GM12878 (cell line): Measurements from ENCODE around the gene ANAPC16. TPM values are rescaled to one million over a fixed set of nuclear protein-coding genes. Genes with fewer than 3 reads are reported as not detected.

Experiments used
- ATAC-seq: fragments of 200-7000 bp; cut with Tn5 transposase; 3 replicates; pipeline ENCODE4 v1.9.1; 2020; ENCODE audit warnings: mild to moderate bottlenecking, moderate library complexity
- BruUV-seq: library from RNA; stranded (reverse); fragments of 400-500 nt; replicated peaks from 2 replicates; lab custom pipeline; 2021; lab: Mats Ljungman, UMichigan
- CTCF ChIA-PET: fragments of 300-600 bp; sonication (Branson Sonifier 250); formaldehyde crosslinking; extraction: SDS; loops from one replicate; lab custom pipeline; 2021; ENCODE audit warnings: inconsistent platforms; lab: Yijun Ruan, JAX
- POLR2A ChIA-PET: fragments of 350-600 bp; formaldehyde crosslinking; extraction: SDS; loops from one replicate; lab custom pipeline; 2021; ENCODE audit warnings: inconsistent platforms; lab: Charles Lee
- RAD21 ChIA-PET: fragments of 300-600 bp; sonication (Branson Sonifier 250); formaldehyde crosslinking; loops from one replicate; lab custom pipeline; 2023; ENCODE audit warnings: antibody characterized with exemption; ENCODE audit not compliant: unreplicated experiment; lab: Charles Lee
- SMC1A ChIA-PET: fragments of 300-600 bp; sonication (Branson Sonifier 250); formaldehyde crosslinking; loops from one replicate; lab custom pipeline; 2023; ENCODE audit not compliant: unreplicated experiment, uncharacterized antibody; lab: Charles Lee
- DNase-seq: peaks from one replicate; pipeline ENCODE4 v3.0.0-alpha.2; 2011; ENCODE audit warnings: low read depth, low spot score
- FAIRE-seq: peaks from 3 replicates; lab custom pipeline; 2011; peaks lifted over from hg19 to GRCh38; lab: Jason Lieb, UNC
- H2AFZ ChIP-seq: 2 replicates; pipeline ENCODE4 v1.6.0; 2011; ENCODE audit warnings: low read depth, low read length, control low read depth; ENCODE audit not compliant: control insufficient read depth
- H3K27ac ChIP-seq: 2 replicates; pipeline ENCODE4 v1.5.1; 2011; ENCODE audit warnings: control low read depth; ENCODE audit not compliant: control insufficient read depth, insufficient read depth
- H3K27me3 ChIP-seq, 2 experiments: replicated peaks in 1 of 2; 2 replicates each; pipeline versions ENCODE4 v1.6.0 to v1.6.1; 2011; ENCODE audit warnings: low read length in 1 of 2; ENCODE audit not compliant: control insufficient read depth in 2 of 2, insufficient read depth in 2 of 2
- H3K36me3 ChIP-seq, 2 experiments: 2 replicates each; pipeline ENCODE4 v1.5.1; 2011; ENCODE audit warnings: low read length in 1 of 2; ENCODE audit not compliant: control insufficient read depth in 2 of 2, insufficient read depth in 2 of 2
- H3K4me1 ChIP-seq: 2 replicates; pipeline ENCODE4 v1.6.1; 2011; ENCODE audit warnings: mild to moderate bottlenecking, low read length, moderate library complexity, mixed read lengths; ENCODE audit not compliant: control insufficient read depth, insufficient read depth
- H3K4me2 ChIP-seq: 2 replicates; pipeline ENCODE4 v1.6.0; 2011; ENCODE audit warnings: control low read depth; ENCODE audit not compliant: control insufficient read depth, insufficient read depth
- H3K4me3 ChIP-seq: fragments of 200-600 bp; sonication (generic); 2 replicates; pipeline ENCODE4 v1.5.1; 2016
- H3K79me2 ChIP-seq: 2 replicates; pipeline ENCODE4 v1.6.0; 2011; ENCODE audit warnings: low read length; ENCODE audit not compliant: control insufficient read depth, insufficient read depth
- H3K9ac ChIP-seq: 2 replicates; pipeline ENCODE4 v1.8.0; 2011; ENCODE audit warnings: low read length, control low read depth, mixed read lengths; ENCODE audit not compliant: control insufficient read depth, insufficient read depth
- H3K9me3 ChIP-seq: replicated peaks from 3 replicates; pipeline ENCODE4 v1.5.1; 2011; ENCODE audit warnings: mild to moderate bottlenecking, low read length; ENCODE audit not compliant: control insufficient read depth, insufficient read depth
- H4K20me1 ChIP-seq: 2 replicates; pipeline ENCODE4 v1.6.0; 2011; ENCODE audit not compliant: control insufficient read depth, insufficient read depth
- ETV6 ChIP-seq, 2 experiments: fragments of 450-650 bp in 1 of 2; IDR thresholded peaks in 1 of 2; conservative IDR thresholded peaks in 1 of 2; 2 replicates each; pipeline ENCODE4 v1.6.1; 2014; ENCODE audit warnings: antibody characterized with exemption in 1 of 2, borderline replicate concordance in 1 of 2, low read depth in 1 of 2, mild to moderate bottlenecking in 1 of 2, moderate library complexity in 1 of 2
- HSF1 ChIP-seq: fragments of 150-350 bp; IDR thresholded peaks from 2 replicates; pipeline ENCODE4 v1.6.1; 2014; ENCODE audit warnings: mild to moderate bottlenecking, low read depth, low read length
- MLLT1 ChIP-seq: fragments of 450-650 bp; IDR thresholded peaks from 2 replicates; pipeline ENCODE4 v1.6.1; 2016; ENCODE audit warnings: mild to moderate bottlenecking
- MXI1 ChIP-seq: fragments of 150-350 bp; IDR thresholded peaks from 2 replicates; pipeline ENCODE4 v1.6.1; 2011; ENCODE audit warnings: low read depth, mild to moderate bottlenecking, inconsistent platforms, low read length, improper control_type of control experiment
- PKNOX1 ChIP-seq: fragments of 450-650 bp; IDR thresholded peaks from 2 replicates; pipeline ENCODE4 v1.6.1; 2016; ENCODE audit warnings: mild to moderate bottlenecking
- TARDBP ChIP-seq: IDR thresholded peaks from 2 replicates; pipeline ENCODE4 v1.6.1; 2016; ENCODE audit warnings: borderline replicate concordance
- WRNIP1 ChIP-seq: IDR thresholded peaks from 2 replicates; pipeline ENCODE4 v1.6.1; 2011; ENCODE audit warnings: low read depth, low read length, improper control_type of control experiment, borderline replicate concordance
- ZBTB40 ChIP-seq: fragments of 450-650 bp; IDR thresholded peaks from 2 replicates; pipeline ENCODE4 v1.6.1; 2016; ENCODE audit warnings: mild to moderate bottlenecking, moderate library complexity, borderline replicate concordance
- whole genome bisulfite sequencing: methylation state at CpG from one replicate; pipeline ENCODE4 v1.1.6; 2016; ENCODE audit warnings: low lambda C conversion rate; ENCODE audit not compliant: insufficient replicate concordance, insufficient coverage; ENCODE audit errors: missing lambda C conversion rate; 5-methylcytosine and 5-hydroxymethylcytosine counted together
- in situ Hi-C: fragments of 300-500 bp; cut with MboI; formaldehyde crosslinking; loops from 9 replicates; pipeline ENCODE4 v1.14.3; 2018; ENCODE audit warnings: mixed read lengths
- intact Hi-C: fragments of 100-400 bp; cut with micrococcal nuclease; formaldehyde crosslinking; loops from one replicate; pipeline ENCODE4 v1.14.2; 2022; ENCODE audit not compliant: unreplicated experiment
- polyA plus RNA-seq, 11 experiments: library from polyadenylated mRNA; depleted of rRNA in 4 of 11; unstranded in 6 of 11; stranded (reverse) in 5 of 11; fragments of >200 nt; fragmentation: Nextera tagmentation in 4 of 11; fragmentation: Illumina TruSeq in 1 of 11; extraction: Ambion mirVana in 4 of 11; extraction: Trizol in 1 of 11; gene quantifications; 1 replicate in 1 of 11; 2 replicates in 10 of 11; pipeline versions ENCODE4 v1.2.1 to v1.2.3, GENCODE V29; 2011 to 2016; ENCODE audit warnings: inconsistent platforms in 2 of 11, missing spikeins in 2 of 11, low read depth in 1 of 11
- total RNA-seq, 4 experiments: library from RNA; depleted of rRNA in 3 of 4; stranded (reverse); fragments of >200 nt in 3 of 4; fragmentation: Illumina TruSeq in 1 of 4; extraction: Trizol in 1 of 4; gene quantifications; 2 replicates each; pipeline versions ENCODE4 v1.2.1 to v1.2.3, GENCODE V29; 2013 to 2021

ANAPC16 gene
- total and polyA plus RNA-seq, 10 of the 15 experiments (the other 5 are each of a cell fraction or from before 2014, with no cell fraction given): 66.9 to 208 (median 134) TPM

GRCh38 chr10:72261784-72262404 lies 46.1 kb downstream of the ANAPC16 start:
- 69% methylated on average over 7 of the region's 7 CpGs for WGBS
- ChIA-PET SMC1A (interaction anchor here (1.5 to 21.0 kb wide), 9 partner anchors 11 to 73 kb away, joined by 6 to 275 read pairs (median 22); partner anchors contain the start of gene DDIT4), CTCF (interaction anchor here (0.8 to 7.6 kb wide), 12 partner anchors 10 to 213 kb away, joined by 3 to 59 read pairs (median 7); partner anchors contain the start of gene DDIT4), POLR2A (interaction anchor here (0.6 to 11.6 kb wide), 15 partner anchors 13 to 686 kb away, joined by 3 to 267 read pairs (median 8); partner anchors contain the start of genes ANAPC16, ASCC1 and DDIT4)
- no peaks in the 10 kb centered on the region for H3K27me3 ChIP-seq
- H3K4me2 ChIP-seq: peak overlapping the region; percentile 75
- peak; percentile 23 for FAIRE-seq
- BruUV-seq: TSS peak; percentile 85
- H3K79me2 ChIP-seq: peaks cover 2% of the 10 kb centered on the region
- no peak for DNase-seq
- no peaks in the 10 kb centered on the region for H3K9me3 ChIP-seq
- no peaks in the 10 kb centered on the region for H3K36me3 ChIP-seq
- H2AFZ ChIP-seq: no peak overlapping the region
- intact Hi-C loops: loop anchor here (1.0 to 5.0 kb wide), 6 partner anchors 11 to 73 kb away; partner anchors contain the start of genes ANAPC16, ASCC1 and DDIT4
- in situ Hi-C loops: no loop called here
- peak overlapping the region; percentile 68 for H3K4me3 ChIP-seq
- no peaks in the 10 kb centered on the region for H4K20me1 ChIP-seq
- H3K27ac ChIP-seq: peak overlapping the region; percentile 95
- peak; percentile 28 for ATAC-seq
- peak; percentile 54; the same call in 1 of the 2 replicates for TF ChIP-seq ZBTB40
- TF ChIP-seq ETV6 (conservative IDR thresholded peaks at IDR 0.05 in 1 of 2, IDR thresholded peaks at IDR 0.05 in 1 of 2; ENCODE audit: borderline replicate concordance in 1 of 2, low read depth in 1 of 2): no peak
- no peak for TF ChIP-seq TARDBP
- TF ChIP-seq MLLT1: peak; percentile 93
- 0 out of 2 replicates have a peak, but pooled peaks have one; percentile 10 for TF ChIP-seq MXI1
- no peak for TF ChIP-seq HSF1
- TF ChIP-seq PKNOX1: peak; percentile 61; the same call in 1 of the 2 replicates
- no peak for TF ChIP-seq WRNIP1
- TF ChIP-seq, all 136 proteins: peak for 4
- H3K9ac ChIP-seq: peak overlapping the region; percentile 71
- RAD21 ChIA-PET: interaction anchor here (1.2 to 13.0 kb wide), 11 partner anchors 9 to 214 kb away, joined by 3 to 200 read pairs (median 46); partner anchors contain the start of genes ANAPC16, ASCC1 and DDIT4
- H3K4me1 ChIP-seq: peaks cover 58% of the 10 kb centered on the region
